CD4-positive, alpha-beta T cell (primary cell): ENCODE data around the gene MAN2B2. TPM values are rescaled to one million over a fixed set of nuclear protein-coding genes. Genes with fewer than 3 reads are reported as not detected.

Source experiments
- ATAC-seq: fragments of 200-7000 bp; cut with Tn5 transposase; one replicate; pipeline ENCODE4 v1.10.0; 2022; ENCODE audit warnings: mild to moderate bottlenecking; ENCODE audit not compliant: poor library complexity
- CTCF ChIA-PET: fragments of 350-600 bp; sonication (Branson Sonifier 250); formaldehyde crosslinking; loops from one replicate; lab custom pipeline; 2021; ENCODE audit warnings: antibody characterized with exemption, inconsistent platforms; lab: Charles Lee
- POLR2A ChIA-PET: fragments of 350-600 bp; sonication (Branson Sonifier 250); formaldehyde crosslinking; loops from one replicate; lab custom pipeline; 2021; ENCODE audit warnings: antibody characterized with exemption, inconsistent platforms; lab: Charles Lee
- DNase-seq, 14 experiments: peaks; one replicate each; pipeline ENCODE4 v3.0.0-alpha.2; 2013 to 2020; ENCODE audit warnings: mixed read lengths in 2 of 14
- H3K27ac ChIP-seq, 2 donors: one replicate each; pipeline versions ENCODE4 v1.5.1 to v1.7.0; 2013; ENCODE audit warnings: low read length in 2 of 2, low read depth in 1 of 2, mild to moderate bottlenecking in 1 of 2
- H3K27me3 ChIP-seq, 2 experiments: 1 replicate in 1 of 2; 2 replicates in 1 of 2; pipeline versions ENCODE4 v1.6.1 to v1.7.0; 2013; ENCODE audit warnings: low read length in 2 of 2, control low read depth in 1 of 2, mild to moderate bottlenecking in 1 of 2, moderate library complexity in 1 of 2; ENCODE audit not compliant: insufficient read depth in 2 of 2, control insufficient read depth in 1 of 2
- H3K36me3 ChIP-seq: one replicate; pipeline ENCODE4 v1.6.1; 2013; ENCODE audit warnings: low read length, control low read depth; ENCODE audit not compliant: insufficient read depth
- H3K4me1 ChIP-seq: one replicate; pipeline ENCODE4 v1.6.1; 2013; ENCODE audit warnings: low read length, control low read depth; ENCODE audit not compliant: insufficient read depth
- H3K4me3 ChIP-seq: one replicate; pipeline ENCODE4 v1.5.1; 2013; ENCODE audit warnings: mild to moderate bottlenecking, low read length, moderate library complexity
- H3K9me3 ChIP-seq, 2 experiments: 1 replicate in 1 of 2; 2 replicates in 1 of 2; pipeline versions ENCODE4 v1.6.1 to v1.7.0; 2013; ENCODE audit warnings: low read length in 2 of 2, mild to moderate bottlenecking in 2 of 2, control low read depth in 1 of 2, moderate library complexity in 1 of 2; ENCODE audit not compliant: control insufficient read depth in 1 of 2, insufficient read depth in 1 of 2
- H3K27ac Mint-ChIP-seq: one replicate; pipeline ENCODE4 v1.8.0; 2020; ENCODE audit warnings: mixed read lengths
- H3K27me3 Mint-ChIP-seq: one replicate; pipeline ENCODE4 v1.8.0; 2021; ENCODE audit warnings: mixed read lengths
- H3K36me3 Mint-ChIP-seq: one replicate; pipeline ENCODE4 v1.8.0; 2021; ENCODE audit warnings: low read depth, mixed read lengths
- H3K4me1 Mint-ChIP-seq: one replicate; pipeline ENCODE4 v1.8.0; 2021; ENCODE audit warnings: low read depth, mixed read lengths
- H3K4me3 Mint-ChIP-seq: one replicate; pipeline ENCODE4 v1.8.0; 2020; ENCODE audit warnings: mild to moderate bottlenecking, mixed read lengths
- H3K9me3 Mint-ChIP-seq: one replicate; pipeline ENCODE4 v1.8.0; 2020; ENCODE audit warnings: mixed read lengths
- intact Hi-C, 2 experiments: fragments of 100-400 bp; cut with DNase I in 1 of 2; cut with micrococcal nuclease in 1 of 2; formaldehyde crosslinking; loops; one replicate each; pipeline versions ENCODE4 v1.15.1 to v1.9.0; 2023 to 2025; cut with DNase I, micrococcal nuclease
- total RNA-seq, 174 experiments: library from RNA in 2 of 174; stranded (reverse) in 2 of 174; gene quantifications; one replicate each; pipeline ENCODE4 v1.2.3 and lab custom pipeline; 2021 to 2026
- TF ChIP-seq, protein P1 (sequence below): fragments of 200-600 bp; IDR thresholded peaks from one replicate; pipeline ENCODE4 v1.8.0; 2022; ENCODE audit warnings: antibody characterized with exemption, mild to moderate bottlenecking

Gene MAN2B2
- total RNA-seq, 2 experiments from 2014 or later, result 25.9 to 28.5 TPM

DNA sequence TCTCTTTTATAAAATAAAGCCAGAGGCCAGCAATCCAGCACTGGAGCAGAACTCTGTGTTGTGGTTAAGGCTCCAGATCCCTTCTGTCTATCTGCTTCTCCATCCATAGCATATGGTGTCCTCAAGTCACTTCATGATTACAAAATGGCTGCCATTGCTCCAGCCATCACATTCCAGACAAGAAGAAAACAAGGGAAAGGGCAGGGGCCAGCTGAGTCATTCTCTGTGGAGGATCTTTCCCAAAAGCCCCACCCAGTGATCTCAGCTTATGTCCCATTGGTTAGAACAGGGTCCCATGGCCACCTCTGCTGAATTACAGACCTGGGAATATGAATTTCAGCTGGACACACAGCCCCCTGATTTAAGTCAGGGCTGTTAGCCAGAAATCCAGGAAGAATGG, 34.1 kb upstream of the MAN2B2 start:
- Mint-ChIP-seq H3K4me3 (no peak overlapping the region), H3K27me3 (peaks cover 48% of the 10 kb centered on the region), H3K36me3 (no peaks in the 10 kb centered on the region), H3K4me1 (no peaks in the 10 kb centered on the region), H3K9me3 (peaks cover 2% of the 10 kb centered on the region), H3K27ac (no peak overlapping the region)
- intact Hi-C loops, result loop anchor here in 1 of 2 experiments (10.0 kb wide), 1 partner anchor 176 kb away; no protein-coding TSS in a partner anchor
- ChIA-PET CTCF (no interaction called here), POLR2A (no interaction called here)
- peaks cover 4 to 8% of the 10 kb centered on the region in 2 experiments for H3K9me3 ChIP-seq
- no peak overlapping the region for H3K4me3 ChIP-seq
- TF ChIP-seq, protein P1, sequence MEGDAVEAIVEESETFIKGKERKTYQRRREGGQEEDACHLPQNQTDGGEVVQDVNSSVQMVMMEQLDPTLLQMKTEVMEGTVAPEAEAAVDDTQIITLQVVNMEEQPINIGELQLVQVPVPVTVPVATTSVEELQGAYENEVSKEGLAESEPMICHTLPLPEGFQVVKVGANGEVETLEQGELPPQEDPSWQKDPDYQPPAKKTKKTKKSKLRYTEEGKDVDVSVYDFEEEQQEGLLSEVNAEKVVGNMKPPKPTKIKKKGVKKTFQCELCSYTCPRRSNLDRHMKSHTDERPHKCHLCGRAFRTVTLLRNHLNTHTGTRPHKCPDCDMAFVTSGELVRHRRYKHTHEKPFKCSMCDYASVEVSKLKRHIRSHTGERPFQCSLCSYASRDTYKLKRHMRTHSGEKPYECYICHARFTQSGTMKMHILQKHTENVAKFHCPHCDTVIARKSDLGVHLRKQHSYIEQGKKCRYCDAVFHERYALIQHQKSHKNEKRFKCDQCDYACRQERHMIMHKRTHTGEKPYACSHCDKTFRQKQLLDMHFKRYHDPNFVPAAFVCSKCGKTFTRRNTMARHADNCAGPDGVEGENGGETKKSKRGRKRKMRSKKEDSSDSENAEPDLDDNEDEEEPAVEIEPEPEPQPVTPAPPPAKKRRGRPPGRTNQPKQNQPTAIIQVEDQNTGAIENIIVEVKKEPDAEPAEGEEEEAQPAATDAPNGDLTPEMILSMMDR, result no peak
- H3K4me1 ChIP-seq, result no peaks in the 10 kb centered on the region
- H3K27me3 ChIP-seq, result peaks cover 13 to 15% of the 10 kb centered on the region in 2 experiments
- no peaks in the 10 kb centered on the region for H3K36me3 ChIP-seq
- no peak overlapping the region for H3K27ac ChIP-seq
- no peak for ATAC-seq
- no peak for DNase-seq

DNA sequence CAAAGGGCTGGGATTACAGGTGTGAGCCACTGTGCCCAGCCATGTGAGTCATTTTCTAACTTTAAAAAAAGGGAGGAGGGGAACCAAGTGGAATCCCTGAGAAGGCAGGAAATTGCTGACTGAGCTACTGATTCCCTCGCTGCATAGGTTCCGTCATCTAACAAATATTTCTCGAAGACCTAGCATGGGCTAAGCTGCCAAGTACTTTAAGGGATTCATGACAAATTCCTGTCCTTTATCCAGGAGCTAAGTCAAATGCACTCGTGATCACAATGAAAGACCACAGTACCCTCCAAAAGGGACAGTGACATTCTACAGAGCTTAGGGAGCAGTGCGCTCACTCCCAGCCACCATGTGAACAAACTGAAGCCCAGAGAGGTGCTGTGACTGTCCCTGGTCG, 33.2 kb upstream of the MAN2B2 start:
- ChIA-PET POLR2A (no interaction called here), CTCF (no interaction called here)
- Histone ChIP-seq H3K4me3 (no peak overlapping the region), H3K27ac (no peak overlapping the region), H3K4me1 (no peaks in the 10 kb centered on the region), H3K9me3 (peaks cover 4 to 8% of the 10 kb centered on the region in 2 experiments), H3K27me3 (peaks cover 15% of the 10 kb centered on the region in 2 experiments), H3K36me3 (no peaks in the 10 kb centered on the region)
- intact Hi-C loops, result loop anchor here in 1 of 2 experiments (10.0 kb wide), 1 partner anchor 177 kb away; no protein-coding TSS in a partner anchor
- Mint-ChIP-seq H3K36me3 (no peaks in the 10 kb centered on the region), H3K9me3 (peaks cover 2% of the 10 kb centered on the region), H3K4me1 (no peaks in the 10 kb centered on the region), H3K27me3 (peaks cover 49% of the 10 kb centered on the region), H3K27ac (no peak overlapping the region), H3K4me3 (no peak overlapping the region)
- TF ChIP-seq, protein P1, result no peak
- no peak for DNase-seq
- no peak for ATAC-seq

DNA sequence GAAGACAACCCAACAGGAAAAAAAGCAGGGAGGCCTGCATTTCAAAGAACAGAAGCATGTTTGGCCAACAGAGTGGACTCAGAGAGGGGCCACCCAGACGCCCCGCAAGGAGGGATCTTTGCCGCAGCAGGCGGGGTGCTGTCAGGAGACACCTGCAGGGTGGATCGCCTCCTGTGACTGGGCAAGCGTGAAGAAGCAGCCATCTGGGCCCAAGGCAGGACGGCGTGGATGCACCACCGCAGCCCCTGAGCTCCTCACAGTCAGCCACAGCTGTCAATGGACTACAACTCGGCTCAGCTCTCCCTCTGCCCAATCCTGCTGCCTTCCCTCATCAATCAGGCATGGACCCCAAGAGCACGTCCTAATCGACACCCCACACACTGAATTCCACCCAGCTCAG, 32.0 kb upstream of the MAN2B2 start:
- no peak for DNase-seq
- Mint-ChIP-seq H3K4me3 (no peak overlapping the region), H3K4me1 (no peaks in the 10 kb centered on the region), H3K27me3 (peaks cover 54% of the 10 kb centered on the region), H3K36me3 (no peaks in the 10 kb centered on the region), H3K9me3 (peaks cover 2% of the 10 kb centered on the region), H3K27ac (no peak overlapping the region)
- H3K36me3 ChIP-seq, result no peaks in the 10 kb centered on the region
- H3K4me1 ChIP-seq, result no peaks in the 10 kb centered on the region
- peaks cover 4 to 8% of the 10 kb centered on the region in 2 experiments for H3K9me3 ChIP-seq
- intact Hi-C loops, result loop anchor here in 1 of 2 experiments (10.0 kb wide), 1 partner anchor 178 kb away; no protein-coding TSS in a partner anchor
- TF ChIP-seq, protein P1, result no peak
- no peak for ATAC-seq
- H3K27me3 ChIP-seq, result peaks cover 18 to 24% of the 10 kb centered on the region in 2 experiments
- ChIA-PET POLR2A (no interaction called here), CTCF (no interaction called here)
- H3K4me3 ChIP-seq, result no peak overlapping the region
- no peak overlapping the region for H3K27ac ChIP-seq
